Stimulated activated CD8-positive, alpha-beta memory T cell treated with anti-CD3 and anti-CD28 coated beads, Interleukin-15, amount 100 ng/mL, for 48 hours (primary cell): Measurements from ENCODE around the gene TGFBRAP1.

Experiments
- DNase-seq, 2 donors: peaks; one replicate each; pipeline ENCODE4 v3.0.0-alpha.2; 2020; ENCODE audit warnings: low read depth in 2 of 2

The TGFBRAP1 gene, protein sequence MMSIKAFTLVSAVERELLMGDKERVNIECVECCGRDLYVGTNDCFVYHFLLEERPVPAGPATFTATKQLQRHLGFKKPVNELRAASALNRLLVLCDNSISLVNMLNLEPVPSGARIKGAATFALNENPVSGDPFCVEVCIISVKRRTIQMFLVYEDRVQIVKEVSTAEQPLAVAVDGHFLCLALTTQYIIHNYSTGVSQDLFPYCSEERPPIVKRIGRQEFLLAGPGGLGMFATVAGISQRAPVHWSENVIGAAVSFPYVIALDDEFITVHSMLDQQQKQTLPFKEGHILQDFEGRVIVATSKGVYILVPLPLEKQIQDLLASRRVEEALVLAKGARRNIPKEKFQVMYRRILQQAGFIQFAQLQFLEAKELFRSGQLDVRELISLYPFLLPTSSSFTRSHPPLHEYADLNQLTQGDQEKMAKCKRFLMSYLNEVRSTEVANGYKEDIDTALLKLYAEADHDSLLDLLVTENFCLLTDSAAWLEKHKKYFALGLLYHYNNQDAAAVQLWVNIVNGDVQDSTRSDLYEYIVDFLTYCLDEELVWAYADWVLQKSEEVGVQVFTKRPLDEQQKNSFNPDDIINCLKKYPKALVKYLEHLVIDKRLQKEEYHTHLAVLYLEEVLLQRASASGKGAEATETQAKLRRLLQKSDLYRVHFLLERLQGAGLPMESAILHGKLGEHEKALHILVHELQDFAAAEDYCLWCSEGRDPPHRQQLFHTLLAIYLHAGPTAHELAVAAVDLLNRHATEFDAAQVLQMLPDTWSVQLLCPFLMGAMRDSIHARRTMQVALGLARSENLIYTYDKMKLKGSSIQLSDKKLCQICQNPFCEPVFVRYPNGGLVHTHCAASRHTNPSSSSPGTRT

DNA sequence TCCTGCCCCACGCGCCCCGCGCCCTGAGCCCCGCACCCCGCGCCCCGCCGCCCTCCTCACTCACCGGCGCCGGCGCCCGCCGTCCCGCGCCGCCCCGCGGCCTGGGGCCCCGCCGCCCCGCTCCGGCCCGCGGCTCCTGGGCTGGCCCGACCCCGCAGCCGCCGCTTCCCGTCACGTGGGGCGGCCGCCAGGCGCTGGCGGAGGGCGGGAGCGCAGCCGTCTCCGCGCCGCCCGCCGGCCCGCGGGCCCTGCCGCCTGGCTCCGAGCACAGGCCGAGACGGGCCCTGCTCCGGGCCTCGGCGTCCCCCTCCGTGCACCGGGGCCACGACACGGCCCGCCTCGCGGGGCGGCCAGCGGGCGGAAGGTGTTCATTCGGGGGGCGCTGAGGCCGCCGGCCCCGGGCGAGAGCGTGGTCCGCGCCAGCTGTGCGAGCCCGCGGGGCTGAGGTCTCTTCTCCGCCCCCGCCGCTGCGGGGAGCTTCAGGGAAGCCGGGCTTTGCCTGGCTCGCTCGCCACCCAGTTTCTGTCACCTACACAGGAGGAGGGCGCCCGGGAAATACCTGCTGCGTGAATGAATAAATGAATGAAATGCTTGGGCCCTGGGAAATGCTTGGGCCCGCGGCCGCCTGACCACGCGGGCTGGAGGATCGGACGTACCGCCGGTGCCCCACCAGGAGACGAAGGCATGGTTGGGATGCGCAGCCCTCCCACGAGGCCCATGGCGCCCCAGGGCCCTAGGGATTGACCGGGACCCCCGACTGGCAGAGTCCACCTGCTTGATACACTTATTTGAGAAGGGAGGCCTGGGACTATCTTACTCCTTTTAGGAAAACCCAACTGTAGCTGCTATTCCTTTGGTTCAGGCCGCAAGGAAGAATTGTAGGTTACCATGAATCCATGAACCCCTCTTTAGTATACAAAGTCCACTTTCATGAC lies at the start of gene TGFBRAP1:
TGFBRAP1 (minus strand) TSS at position 175 of the 935 bp plus-strand sequence. CDS start 21,434 bp downstream, outside the sequence.
- DNase-seq, result peak; percentile 38 to 48

- no peak for DNase-seq
Observed at GRCh38 chr2:105378921-105379383, 49.4 kb upstream of the TGFBRAP1 start.

GRCh38 chr2:105378276-105378840 lies 48.8 kb upstream of the TGFBRAP1 start:
- no peak for DNase-seq

DNA sequence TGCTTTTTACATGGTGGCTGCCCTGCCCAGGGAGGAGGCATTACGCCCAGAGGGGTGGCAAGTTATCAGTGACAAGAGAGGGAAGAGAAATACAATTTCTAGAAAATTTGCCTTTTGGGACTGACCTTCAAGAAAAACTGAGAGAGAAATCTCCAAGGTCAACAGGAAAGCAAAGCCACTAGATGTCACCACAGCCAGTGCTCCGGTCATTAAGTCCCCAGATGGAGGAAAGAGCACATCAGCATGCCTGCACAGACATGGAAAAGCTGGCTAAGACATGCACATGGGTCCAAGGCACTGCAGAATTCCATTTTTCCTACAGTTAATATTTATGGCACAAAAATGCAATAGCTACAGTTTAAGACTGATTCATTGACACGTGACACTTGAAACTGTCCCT lies 48.3 kb upstream of the TGFBRAP1 start:
- no peak for DNase-seq

GRCh38 chr2:105376789-105377240 lies 47.3 kb upstream of the TGFBRAP1 start:
- DNase-seq, result no peak

DNA sequence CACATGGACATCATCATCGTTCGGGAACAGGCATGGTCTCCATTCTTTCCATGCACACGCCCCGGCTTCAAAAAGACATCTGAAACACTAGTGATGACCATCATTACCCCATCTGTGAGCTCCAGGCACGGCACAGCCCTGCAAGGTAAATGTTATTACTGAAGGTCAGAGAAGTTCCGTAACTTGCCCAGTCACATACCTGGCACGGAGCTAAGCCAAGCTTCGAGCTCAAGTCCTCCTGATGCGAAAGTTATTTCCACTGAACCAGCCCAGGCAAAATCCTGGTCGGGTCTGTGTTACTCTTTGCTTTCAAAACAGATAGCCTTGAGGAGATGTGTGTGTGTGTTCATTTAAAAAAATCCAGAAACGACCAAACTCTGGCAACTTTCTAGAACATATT lies 46.5 kb upstream of the TGFBRAP1 start:
- DNase-seq, result no peak

GRCh38 chr2:105375001-105375561 lies 45.5 kb upstream of the TGFBRAP1 start:
- no peak for DNase-seq

DNA sequence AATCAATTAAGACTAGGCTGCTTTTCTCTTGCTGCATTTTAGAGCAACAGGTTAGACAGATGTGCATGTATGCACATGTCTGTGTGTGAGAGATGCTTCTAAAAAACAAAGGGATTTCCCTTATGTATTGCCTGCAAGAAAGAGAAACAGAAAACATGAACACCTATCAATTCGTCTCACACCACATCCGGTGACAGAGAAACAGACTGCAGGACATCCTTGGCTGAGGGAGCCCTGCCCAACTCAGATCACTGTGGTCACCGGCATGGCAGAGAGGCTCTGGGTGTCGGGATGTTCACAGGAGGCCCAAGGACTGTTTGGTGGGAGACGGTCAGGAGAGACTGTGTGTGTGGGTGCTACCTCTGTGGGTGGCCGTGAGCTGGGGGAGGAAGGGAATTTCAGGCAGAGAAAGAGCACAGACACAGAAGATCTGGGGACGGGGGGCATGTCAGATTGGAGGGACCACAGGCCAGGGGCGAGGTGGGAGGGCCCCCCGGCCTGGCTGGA lies 44.4 kb upstream of the TGFBRAP1 start:
- DNase-seq, result no peak

- no peak for DNase-seq
Observed at GRCh38 chr2:105373344-105373781, 43.8 kb upstream of the TGFBRAP1 start.

DNA sequence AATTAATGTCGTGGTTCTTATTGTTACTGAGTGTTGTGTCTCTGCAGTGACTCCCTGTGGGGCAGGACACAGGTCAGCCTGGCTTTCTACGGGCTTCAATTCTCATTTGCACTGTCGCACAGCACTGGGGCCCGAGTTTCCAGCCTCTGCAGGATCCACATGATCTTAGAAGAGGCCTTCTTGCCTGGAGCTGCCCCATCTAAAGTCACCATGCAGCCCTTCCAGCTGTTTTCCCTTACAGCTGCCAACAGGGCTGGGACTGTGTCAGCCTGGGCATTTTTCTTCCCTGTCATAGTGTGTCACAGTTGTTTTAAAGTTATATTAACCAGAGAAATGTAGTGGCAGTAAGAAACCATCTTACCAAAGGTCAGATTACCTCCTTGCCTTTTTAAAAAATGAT lies 42.3 kb upstream of the TGFBRAP1 start:
- no peak for DNase-seq

DNA sequence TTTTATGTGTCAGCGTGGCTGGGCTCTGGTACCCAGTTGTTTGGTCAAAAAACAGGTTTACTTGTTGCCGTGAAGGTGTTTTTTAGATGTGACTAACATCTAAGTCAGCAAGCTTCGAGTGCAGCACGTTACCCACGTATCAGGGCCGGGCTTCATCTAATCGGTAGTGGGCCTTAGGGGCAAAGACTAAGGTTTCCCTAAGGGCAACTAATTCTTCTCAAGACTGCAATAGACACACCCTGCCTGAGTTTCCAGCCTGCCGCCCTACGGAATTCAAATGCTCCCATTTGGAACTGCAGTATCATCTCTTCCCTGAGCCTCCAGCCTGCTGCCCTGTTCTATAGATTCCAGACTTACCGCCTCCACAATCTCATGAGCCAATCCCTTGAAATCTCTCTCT lies 41.6 kb upstream of the TGFBRAP1 start:
- no peak for DNase-seq

GRCh38 chr2:105369777-105370690 lies 40.5 kb upstream of the TGFBRAP1 start:
- DNase-seq, result peak; percentile 71 to 76

DNA sequence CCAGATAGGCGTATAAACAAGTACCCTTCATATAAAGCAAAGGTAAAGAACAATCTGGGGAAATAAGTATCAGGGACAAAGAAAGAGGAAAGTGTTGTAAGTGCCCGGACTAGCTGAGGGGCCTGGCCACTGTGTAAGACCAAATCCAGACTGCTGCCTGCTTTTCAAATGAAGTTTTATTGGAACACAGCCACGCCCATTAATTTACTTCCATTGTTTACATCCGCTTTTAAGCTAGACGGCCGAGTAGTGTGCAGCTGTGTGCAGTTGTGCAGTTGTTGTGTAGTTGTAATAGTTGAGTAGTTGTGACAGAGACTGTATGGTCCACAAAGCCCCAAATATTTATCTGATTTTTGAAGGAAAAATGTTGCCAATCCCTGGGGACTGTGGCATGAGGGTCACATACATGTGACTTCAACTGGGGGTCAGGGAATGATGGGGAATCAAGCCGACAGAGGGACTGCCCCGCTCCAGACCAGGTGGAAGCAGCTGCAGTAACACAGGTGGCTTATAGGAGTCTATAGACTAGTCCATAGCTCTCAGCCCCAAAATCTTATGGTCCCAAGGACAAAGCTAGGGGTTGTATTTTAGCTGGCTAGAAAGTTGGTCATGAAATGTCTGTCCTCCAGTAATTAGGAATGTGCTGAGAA lies 39.3 kb upstream of the TGFBRAP1 start:
- DNase-seq, result no peak

DNA sequence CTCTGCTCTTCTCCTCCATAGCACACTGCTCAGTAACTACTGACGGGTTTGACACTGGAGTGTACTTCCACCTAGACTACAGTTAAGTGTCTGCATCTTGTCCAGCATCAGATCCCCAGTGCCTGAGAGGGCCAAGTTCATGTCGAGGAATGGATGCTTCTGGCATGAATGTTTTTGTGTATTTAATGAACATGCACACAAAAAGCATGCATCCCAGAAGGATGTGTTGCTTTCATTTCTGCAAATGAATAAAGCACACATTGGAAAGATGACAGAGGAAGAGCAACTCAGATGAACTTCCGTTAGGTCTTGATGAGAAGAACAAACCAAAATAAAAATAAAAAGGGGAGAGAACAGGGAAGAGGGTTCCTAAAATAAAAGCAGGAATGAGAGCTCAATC lies 35.7 kb upstream of the TGFBRAP1 start:
- no peak for DNase-seq

- DNase-seq, result no peak
Observed at GRCh38 chr2:105364436-105365139, 35.1 kb upstream of the TGFBRAP1 start.

- DNase-seq, result no peak
Observed at GRCh38 chr2:105362862-105363591, 33.5 kb upstream of the TGFBRAP1 start.

- no peak for DNase-seq
Observed at GRCh38 chr2:105361102-105361889, 31.8 kb upstream of the TGFBRAP1 start.
